Mononuclear cell (primary cell): ENCODE measurements around the gene PRKRIP1. TPM values are rescaled to one million over a fixed set of nuclear protein-coding genes. Genes with fewer than 3 reads are reported as not detected.
"Not testable (repeated sequence)": the region's sequence is repeated elsewhere in the genome, so short reads cannot be mapped to it uniquely, and the experiment has no call there.

ENCODE experiments used
- H3K27me3 ChIP-seq: 2 replicates; pipeline ENCODE4 v1.6.0; 2011; ENCODE audit warnings: low read length, control low read depth; ENCODE audit not compliant: insufficient read depth
- H3K4me1 ChIP-seq: 2 replicates; pipeline ENCODE4 v1.5.1; 2011; ENCODE audit warnings: mild to moderate bottlenecking, low read length, control low read depth; ENCODE audit not compliant: insufficient read depth
- H3K4me3 ChIP-seq: 2 replicates; pipeline ENCODE4 v1.5.1; 2011; ENCODE audit warnings: mild to moderate bottlenecking, low read length, moderate library complexity
- H3K9me3 ChIP-seq: 2 replicates; pipeline ENCODE4 v1.5.1; 2011; ENCODE audit warnings: low read depth, mild to moderate bottlenecking, control low read depth, low read length
- total RNA-seq: library from RNA; depleted of rRNA; stranded (reverse); fragments of >200 nt; gene quantifications from one replicate; pipeline ENCODE4 v1.2.3, GENCODE V29; 2012

PRKRIP1 gene
- total RNA-seq, 1 donor, result 30.7 TPM

DNA sequence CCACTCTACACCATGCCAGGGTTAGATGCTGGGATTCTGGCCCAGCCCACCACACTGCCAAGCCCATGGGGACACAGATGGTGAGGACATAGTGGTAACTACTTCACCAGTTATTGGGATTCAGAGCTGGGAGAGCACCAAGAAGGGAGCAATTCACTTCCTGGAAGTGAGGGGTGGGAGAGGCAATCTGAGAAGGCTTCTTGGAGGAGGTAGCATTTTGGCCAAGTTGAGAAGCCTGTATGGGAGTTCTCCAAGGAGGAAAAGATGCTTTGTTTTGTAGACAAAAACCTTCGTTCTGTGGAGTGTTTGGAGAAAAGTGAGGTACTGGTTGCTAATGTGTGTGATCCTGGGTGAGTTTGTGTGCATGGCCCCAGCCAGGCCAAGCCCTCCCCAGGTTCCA, 3.8 kb upstream of the PRKRIP1 start:
- Histone ChIP-seq H3K4me1 (peaks cover 19% of the 10 kb centered on the region), H3K27me3 (no peaks in the 10 kb centered on the region), H3K9me3 (no peaks in the 10 kb centered on the region), H3K4me3 (no peak overlapping the region)

DNA sequence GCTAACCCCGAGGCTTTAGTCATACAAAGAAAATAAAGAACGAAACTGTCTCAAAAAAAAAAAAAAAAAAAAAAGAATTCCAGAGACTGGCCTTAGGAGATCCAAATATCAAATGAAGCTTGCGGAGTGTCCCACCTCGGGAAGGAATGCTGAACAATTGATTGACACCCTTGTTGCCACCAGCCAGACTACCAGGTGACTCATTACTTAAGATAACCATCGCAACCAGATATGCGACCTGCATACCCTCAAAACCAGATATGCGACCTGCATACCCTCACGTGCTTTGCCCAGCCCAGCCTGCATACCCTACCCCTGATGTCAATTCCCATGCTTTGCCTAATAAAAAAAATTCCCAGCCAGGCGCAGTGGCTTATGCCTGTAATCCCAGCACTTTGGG, 2.7 kb upstream of the PRKRIP1 start:
- H3K9me3 ChIP-seq, result no peaks in the 10 kb centered on the region
- peaks cover 22% of the 10 kb centered on the region for H3K4me1 ChIP-seq
- no peak overlapping the region for H3K4me3 ChIP-seq
- H3K27me3 ChIP-seq, result no peaks in the 10 kb centered on the region

DNA sequence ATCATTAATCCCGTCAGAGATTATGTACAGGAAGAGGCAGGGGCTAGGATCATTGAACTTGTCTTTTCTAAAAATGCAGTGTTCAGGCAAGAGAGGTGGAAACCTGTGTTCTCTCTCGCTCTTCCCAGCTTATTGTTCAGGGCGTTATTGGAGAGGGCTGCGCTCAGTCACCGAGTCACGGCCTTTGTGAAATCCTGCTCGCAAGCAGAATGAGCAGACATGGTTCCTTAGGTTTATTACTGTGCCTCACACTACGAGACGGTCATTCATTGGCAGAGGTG, 631 bp upstream of the PRKRIP1 start:
- no peaks in the 10 kb centered on the region for H3K9me3 ChIP-seq
- no peaks in the 10 kb centered on the region for H3K27me3 ChIP-seq
- peaks cover 22% of the 10 kb centered on the region for H3K4me1 ChIP-seq
- H3K4me3 ChIP-seq, result peak overlapping the region; percentile 93

DNA sequence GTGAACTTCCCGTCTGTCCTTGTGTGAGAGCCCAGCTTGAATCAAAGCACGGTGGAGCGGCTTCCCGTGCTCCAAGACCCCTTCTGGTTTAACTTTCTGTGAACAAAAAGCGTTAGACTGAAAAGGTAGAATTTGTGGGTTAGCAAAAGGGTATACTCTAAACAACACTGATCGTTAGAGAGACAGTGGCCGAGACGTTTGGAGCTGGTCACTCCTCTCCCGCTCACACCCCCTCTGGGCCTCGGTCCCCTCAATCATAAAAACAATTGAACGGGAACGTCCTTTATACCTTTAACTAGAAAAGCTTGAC, 502 bp downstream of the PRKRIP1 start:
- H3K9me3 ChIP-seq, result no peaks in the 10 kb centered on the region
- H3K4me3 ChIP-seq, result peak overlapping the region; percentile 93
- no peaks in the 10 kb centered on the region for H3K27me3 ChIP-seq
- H3K4me1 ChIP-seq, result peaks cover 22% of the 10 kb centered on the region

- no peaks in the 10 kb centered on the region for H3K9me3 ChIP-seq
- H3K4me3 ChIP-seq, result no peak overlapping the region
- H3K27me3 ChIP-seq, result no peaks in the 10 kb centered on the region
- peaks cover 25% of the 10 kb centered on the region for H3K4me1 ChIP-seq
Observed at GRCh38 chr7:102398543-102398942, 2.4 kb downstream of the PRKRIP1 start.

DNA sequence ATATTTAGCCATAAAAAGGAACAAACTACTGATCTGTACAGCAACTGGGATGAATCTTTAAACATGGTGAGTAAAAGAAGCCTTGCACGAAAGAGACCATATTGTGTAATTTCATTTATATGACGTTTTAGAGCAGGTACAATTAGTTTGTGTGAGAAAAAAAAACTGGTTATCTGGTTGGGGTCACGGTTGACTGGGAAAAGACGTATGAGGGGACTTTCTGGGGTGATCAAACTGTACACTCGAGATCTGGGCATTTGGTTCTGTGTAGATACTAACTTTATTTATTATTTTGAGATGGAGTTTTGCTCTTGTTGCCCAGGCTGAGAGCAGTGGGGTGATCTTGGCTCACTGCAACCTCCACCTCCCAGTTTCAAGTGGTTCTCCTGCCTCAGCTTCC, 4.2 kb downstream of the PRKRIP1 start:
- no peaks in the 10 kb centered on the region for H3K9me3 ChIP-seq
- H3K27me3 ChIP-seq, result no peaks in the 10 kb centered on the region
- no peak overlapping the region for H3K4me3 ChIP-seq
- H3K4me1 ChIP-seq, result peaks cover 31% of the 10 kb centered on the region

DNA sequence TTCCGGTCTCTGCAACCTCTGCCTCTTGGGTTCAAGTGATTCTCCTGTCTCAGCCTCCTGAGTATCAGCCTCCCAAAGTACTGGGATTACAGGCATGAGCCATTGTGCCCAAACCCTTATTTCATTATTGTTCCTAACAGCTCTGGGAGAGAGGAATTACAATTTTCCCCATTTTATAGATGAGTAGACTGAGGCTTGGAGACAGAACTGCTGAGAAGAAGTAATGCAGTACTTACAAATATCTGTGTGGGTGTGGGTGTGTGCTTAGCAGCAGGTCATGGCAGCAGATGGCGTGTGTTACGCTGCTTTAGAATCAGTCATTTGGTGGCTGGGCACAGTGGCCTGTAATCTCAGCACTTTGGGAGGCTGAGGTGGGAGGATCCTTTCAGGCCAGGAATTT, 7.4 kb downstream of the PRKRIP1 start:
- Histone ChIP-seq H3K27me3 (no peaks in the 10 kb centered on the region), H3K4me3 (no peak overlapping the region), H3K4me1 (peaks cover 13% of the 10 kb centered on the region), H3K9me3 (no peaks in the 10 kb centered on the region)

DNA sequence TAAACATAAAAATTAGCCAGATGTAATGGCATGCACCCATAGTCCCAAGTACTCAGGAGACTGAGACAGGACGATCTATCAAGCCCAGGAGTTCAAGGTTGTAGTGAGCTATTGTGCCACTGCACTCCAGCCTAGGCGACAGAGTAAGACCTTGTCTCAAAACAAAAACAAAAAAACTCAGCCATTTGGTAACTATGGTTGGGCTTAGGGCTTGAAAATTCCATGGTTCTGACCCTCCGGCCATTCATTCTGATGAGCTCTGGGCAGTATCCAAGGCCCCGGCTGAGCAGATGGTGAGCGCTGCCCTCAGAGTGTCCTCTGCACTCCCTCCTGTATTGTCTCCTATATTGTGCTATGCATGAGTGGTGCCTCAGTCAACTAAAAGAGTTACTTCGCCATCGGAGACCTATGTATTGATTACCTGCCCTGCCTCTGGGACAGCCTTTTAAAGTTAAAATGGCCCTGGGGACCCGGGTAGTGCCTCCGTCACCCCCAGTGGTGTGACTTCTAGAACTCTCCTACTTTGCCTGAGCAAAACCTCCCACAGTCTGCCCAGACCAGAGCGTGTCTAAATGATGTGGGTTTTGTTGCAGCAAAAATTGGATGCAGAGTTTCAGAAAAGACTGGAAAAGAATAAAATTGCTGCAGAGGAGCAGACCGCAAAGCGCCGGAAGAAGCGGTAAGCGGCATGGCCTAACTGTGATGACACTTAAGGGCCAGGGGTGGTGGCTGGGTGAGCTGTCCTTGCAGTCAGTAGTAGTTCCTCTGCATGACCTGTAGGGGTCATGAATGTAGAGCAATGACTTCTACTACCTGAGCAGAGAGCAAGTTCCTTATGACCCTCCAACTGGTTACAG, 8.1 kb downstream of the PRKRIP1 start:
- no peaks in the 10 kb centered on the region for H3K27me3 ChIP-seq
- no peaks in the 10 kb centered on the region for H3K9me3 ChIP-seq
- peaks cover 13% of the 10 kb centered on the region for H3K4me1 ChIP-seq
- no peak overlapping the region for H3K4me3 ChIP-seq

- H3K27me3 ChIP-seq, H3K4me3 ChIP-seq, H3K9me3 ChIP-seq: not testable (repeated sequence)
- peaks cover 13% of the 10 kb centered on the region for H3K4me1 ChIP-seq
Observed at GRCh38 chr7:102404862-102405188, 8.7 kb downstream of the PRKRIP1 start.

GRCh38 chr7:102407910-102408309, 11.7 kb downstream of the PRKRIP1 start:
- H3K9me3 ChIP-seq, result no peaks in the 10 kb centered on the region
- no peak overlapping the region for H3K4me3 ChIP-seq
- peaks cover 17% of the 10 kb centered on the region for H3K4me1 ChIP-seq
- no peaks in the 10 kb centered on the region for H3K27me3 ChIP-seq

GRCh38 chr7:102408530-102408929, 12.4 kb downstream of the PRKRIP1 start:
- H3K4me1 ChIP-seq, result peaks cover 17% of the 10 kb centered on the region
- H3K4me3 ChIP-seq, H3K9me3 ChIP-seq, H3K27me3 ChIP-seq: not testable (repeated sequence)

DNA sequence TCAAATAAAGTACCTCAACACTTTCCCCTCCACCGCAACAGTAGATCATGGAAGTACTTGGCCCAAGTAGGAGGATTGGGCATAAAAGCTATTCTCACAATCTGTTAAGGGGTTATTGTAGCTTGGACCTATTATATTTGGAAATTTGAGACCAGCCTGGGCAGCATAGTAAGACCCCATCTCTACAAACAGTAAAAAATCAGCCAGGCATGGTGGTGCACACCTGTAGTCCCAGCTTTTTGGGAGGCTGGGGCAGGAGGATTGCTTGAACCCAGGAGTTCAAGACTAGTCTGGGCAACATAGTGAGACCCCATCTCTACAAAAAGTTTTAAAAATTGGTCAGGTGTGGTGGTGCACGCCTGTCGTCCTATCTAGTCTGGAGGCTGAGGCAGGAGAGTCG, 13.2 kb downstream of the PRKRIP1 start:
- Histone ChIP-seq H3K4me3 (no peak overlapping the region), H3K4me1 (peaks cover 10% of the 10 kb centered on the region), H3K9me3 (no peaks in the 10 kb centered on the region), H3K27me3 (no peaks in the 10 kb centered on the region)

- peaks cover 15% of the 10 kb centered on the region for H3K4me1 ChIP-seq
- no peak overlapping the region for H3K4me3 ChIP-seq
- no peaks in the 10 kb centered on the region for H3K9me3 ChIP-seq
- H3K27me3 ChIP-seq, result no peaks in the 10 kb centered on the region
Observed at GRCh38 chr7:102410123-102410522, 14.0 kb downstream of the PRKRIP1 start.

GRCh38 chr7:102410918-102411317, 14.8 kb downstream of the PRKRIP1 start:
- peaks cover 23% of the 10 kb centered on the region for H3K4me1 ChIP-seq
- no peak overlapping the region for H3K4me3 ChIP-seq
- no peaks in the 10 kb centered on the region for H3K27me3 ChIP-seq
- H3K9me3 ChIP-seq, result no peaks in the 10 kb centered on the region

GRCh38 chr7:102412548-102412947, 16.4 kb downstream of the PRKRIP1 start:
- H3K4me3 ChIP-seq, result no peak overlapping the region
- H3K9me3 ChIP-seq, result no peaks in the 10 kb centered on the region
- no peaks in the 10 kb centered on the region for H3K27me3 ChIP-seq
- H3K4me1 ChIP-seq, result peaks cover 39% of the 10 kb centered on the region

DNA sequence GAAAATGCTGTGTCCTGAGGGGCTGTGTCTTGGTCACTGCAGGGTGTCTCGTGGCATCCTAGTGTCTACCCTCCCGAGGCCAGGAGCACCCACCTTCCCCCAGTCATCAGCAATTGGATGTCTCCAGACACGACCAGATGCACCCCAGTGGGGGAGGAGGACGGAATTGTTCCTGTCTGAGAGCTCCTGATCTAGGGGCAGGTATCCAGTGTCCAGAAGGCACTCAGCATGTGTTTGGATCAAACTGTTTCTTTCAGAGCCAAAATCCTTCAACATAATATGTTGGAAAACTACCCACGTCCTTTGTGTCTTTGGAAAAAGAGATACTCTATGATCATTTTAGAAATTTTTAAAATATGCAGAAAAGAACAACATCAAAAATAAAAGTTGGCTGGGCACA, 16.9 kb downstream of the PRKRIP1 start:
- Histone ChIP-seq H3K4me1 (peaks cover 44% of the 10 kb centered on the region), H3K27me3 (no peaks in the 10 kb centered on the region), H3K4me3 (no peak overlapping the region), H3K9me3 (no peaks in the 10 kb centered on the region)
